Glutamatergic neuron (in vitro differentiated cells): ENCODE results near the gene TMEM14A. TPM values are rescaled to one million over a fixed set of nuclear protein-coding genes. Genes with fewer than 3 reads are reported as not detected.

ENCODE experiments used
- DNase-seq: peaks from one replicate; pipeline ENCODE4 v3.0.0; 2022
- H3K27ac Mint-ChIP-seq: one replicate; pipeline ENCODE4 v1.8.0; 2020; ENCODE audit warnings: mild to moderate bottlenecking, mixed read lengths, inconsistent platforms; ENCODE audit not compliant: unreplicated experiment
- H3K27me3 Mint-ChIP-seq: one replicate; pipeline ENCODE4 v1.8.0; 2020; ENCODE audit warnings: mild to moderate bottlenecking, moderate library complexity, mixed read lengths, inconsistent platforms; ENCODE audit not compliant: unreplicated experiment
- H3K36me3 Mint-ChIP-seq: one replicate; pipeline ENCODE4 v1.8.0; 2020; ENCODE audit warnings: mild to moderate bottlenecking, mixed read lengths, inconsistent platforms; ENCODE audit not compliant: unreplicated experiment
- H3K4me1 Mint-ChIP-seq: one replicate; pipeline ENCODE4 v1.8.0; 2020; ENCODE audit warnings: mild to moderate bottlenecking, low read depth, mixed read lengths, inconsistent platforms; ENCODE audit not compliant: unreplicated experiment
- H3K4me3 Mint-ChIP-seq: one replicate; pipeline ENCODE4 v1.8.0; 2020; ENCODE audit warnings: mild to moderate bottlenecking, mixed read lengths, inconsistent platforms; ENCODE audit not compliant: unreplicated experiment
- H3K9me3 Mint-ChIP-seq: one replicate; pipeline ENCODE4 v1.8.0; 2020; ENCODE audit warnings: mild to moderate bottlenecking, moderate library complexity, mixed read lengths, inconsistent platforms; ENCODE audit not compliant: unreplicated experiment
- CTCF ChIP-seq: fragments of 200-600 bp; sonication (generic); IDR thresholded peaks from one replicate; pipeline ENCODE4 v1.5.0; 2021; ENCODE audit not compliant: partially characterized antibody, unreplicated experiment
- total RNA-seq: library from RNA; stranded (reverse); fragmentation: NEBNext Ultra II Directional; extraction: Animal tissue kit (Norgen Biotek cat#: 25700); gene quantifications from one replicate; pipeline ENCODE4 v1.2.1, GENCODE V29; 2021; ENCODE audit not compliant: unreplicated experiment

Gene TMEM14A
- total RNA-seq, 1 donor from 2014 or later, result 26.3 TPM

GRCh38 chr6:52733172-52733571 lies 62.3 kb downstream of the TMEM14A start:
- no peaks in the 10 kb centered on the region for H3K27me3 Mint-ChIP-seq
- H3K4me3 Mint-ChIP-seq, result no peak overlapping the region
- DNase-seq, result no peak
- no peaks in the 10 kb centered on the region for H3K36me3 Mint-ChIP-seq
- no peak overlapping the region for H3K27ac Mint-ChIP-seq
- peaks cover 8% of the 10 kb centered on the region for H3K4me1 Mint-ChIP-seq
- peaks cover 7% of the 10 kb centered on the region for H3K9me3 Mint-ChIP-seq
- no peak for TF ChIP-seq CTCF

- Mint-ChIP-seq H3K27ac (no peak overlapping the region), H3K9me3 (peaks cover 7% of the 10 kb centered on the region), H3K4me1 (peaks cover 8% of the 10 kb centered on the region), H3K4me3 (no peak overlapping the region), H3K36me3 (no peaks in the 10 kb centered on the region), H3K27me3 (no peaks in the 10 kb centered on the region)
- no peak for DNase-seq
- no peak for TF ChIP-seq CTCF
These were observed 63.2 kb downstream of the TMEM14A start for GRCh38 chr6:52734072-52734471.

DNA sequence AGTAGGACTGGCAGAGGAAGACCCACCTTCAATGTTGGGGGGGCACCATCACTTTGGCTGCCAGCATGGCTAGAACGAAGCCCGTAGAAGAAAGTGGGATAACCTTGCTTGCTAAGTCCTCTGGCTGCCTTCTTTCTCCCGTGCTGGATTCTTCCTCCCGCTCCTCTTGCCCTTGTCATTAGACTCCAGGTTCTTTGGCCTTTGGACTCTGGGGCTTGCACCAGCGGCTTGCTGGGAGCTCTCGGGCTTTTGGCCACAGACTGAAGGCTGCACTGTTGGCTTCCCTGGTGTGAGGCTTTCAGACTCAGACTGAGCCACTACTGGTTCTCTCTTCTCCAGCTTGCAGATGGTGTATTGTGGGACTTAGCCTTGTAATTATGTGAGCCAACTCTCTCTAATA lies 64.2 kb downstream of the TMEM14A start:
- no peaks in the 10 kb centered on the region for H3K27me3 Mint-ChIP-seq
- peaks cover 5% of the 10 kb centered on the region for H3K36me3 Mint-ChIP-seq
- H3K4me1 Mint-ChIP-seq, result peaks cover 8% of the 10 kb centered on the region
- TF ChIP-seq CTCF, result no peak
- H3K4me3 Mint-ChIP-seq, result no peak overlapping the region
- no peak for DNase-seq
- H3K27ac Mint-ChIP-seq, result no peak overlapping the region
- H3K9me3 Mint-ChIP-seq, result peaks cover 7% of the 10 kb centered on the region

- Mint-ChIP-seq H3K27me3 (no peaks in the 10 kb centered on the region), H3K4me3 (no peak overlapping the region), H3K36me3 (peaks cover 14% of the 10 kb centered on the region), H3K27ac (no peak overlapping the region), H3K4me1 (peaks cover 8% of the 10 kb centered on the region), H3K9me3 (peaks cover 9% of the 10 kb centered on the region)
- TF ChIP-seq CTCF, result no peak
- no peak for DNase-seq
These were observed 65.2 kb downstream of the TMEM14A start for GRCh38 chr6:52736145-52736544.

Other genes with a start within 250 kb of the TMEM14A start
- 16.2 TPM for gene TRAM2, start 94.1 kb upstream of the TMEM14A start, total RNA-seq
- not detected for gene GSTA2, start 92.4 kb downstream of the TMEM14A start, total RNA-seq
- gene GSTA1, start 132.7 kb downstream of the TMEM14A start, total RNA-seq, result not detected
- gene GSTA5, start 169.7 kb downstream of the TMEM14A start, total RNA-seq, result not detected
- not detected for gene GSTA3, start 238.6 kb downstream of the TMEM14A start, total RNA-seq